ENCODE measurements around the gene TAF1A. TPM values are rescaled to one million over a fixed set of nuclear protein-coding genes. Genes with fewer than 3 reads are reported as not detected.
"Not testable (repeated sequence)": the region's sequence is repeated elsewhere in the genome, so short reads cannot be mapped to it uniquely, and the experiment has no call there.

The TAF1A gene
- total RNA-seq, 2 donors from 2014 or later: 5.1 to 5.6 TPM

GRCh38 chr1:222610728-222611127, 21.0 kb upstream of the TAF1A start:
- TF ChIP-seq, protein P1, sequence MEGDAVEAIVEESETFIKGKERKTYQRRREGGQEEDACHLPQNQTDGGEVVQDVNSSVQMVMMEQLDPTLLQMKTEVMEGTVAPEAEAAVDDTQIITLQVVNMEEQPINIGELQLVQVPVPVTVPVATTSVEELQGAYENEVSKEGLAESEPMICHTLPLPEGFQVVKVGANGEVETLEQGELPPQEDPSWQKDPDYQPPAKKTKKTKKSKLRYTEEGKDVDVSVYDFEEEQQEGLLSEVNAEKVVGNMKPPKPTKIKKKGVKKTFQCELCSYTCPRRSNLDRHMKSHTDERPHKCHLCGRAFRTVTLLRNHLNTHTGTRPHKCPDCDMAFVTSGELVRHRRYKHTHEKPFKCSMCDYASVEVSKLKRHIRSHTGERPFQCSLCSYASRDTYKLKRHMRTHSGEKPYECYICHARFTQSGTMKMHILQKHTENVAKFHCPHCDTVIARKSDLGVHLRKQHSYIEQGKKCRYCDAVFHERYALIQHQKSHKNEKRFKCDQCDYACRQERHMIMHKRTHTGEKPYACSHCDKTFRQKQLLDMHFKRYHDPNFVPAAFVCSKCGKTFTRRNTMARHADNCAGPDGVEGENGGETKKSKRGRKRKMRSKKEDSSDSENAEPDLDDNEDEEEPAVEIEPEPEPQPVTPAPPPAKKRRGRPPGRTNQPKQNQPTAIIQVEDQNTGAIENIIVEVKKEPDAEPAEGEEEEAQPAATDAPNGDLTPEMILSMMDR (IDR thresholded peaks at IDR 0.05): no peak
- intact Hi-C loops (cut with DNase I): no loop called here

GRCh38 chr1:222609111-222609510, 19.4 kb upstream of the TAF1A start:
- DNase-seq; H3K36me3 ChIP-seq; intact Hi-C loops (cut with DNase I); H3K9ac ChIP-seq (ENCODE audit: low read depth in 2 of 2, low read length in 2 of 2); H3K27me3 ChIP-seq; H3K4me1 ChIP-seq; H3K27ac ChIP-seq; H3K9me3 ChIP-seq; H3K4me3 ChIP-seq: not testable (repeated sequence)

More at GRCh38 chr1:222610728-222611127, 21.0 kb upstream of the TAF1A start:
- Histone ChIP-seq H3K27me3 (no peaks in the 10 kb centered on the region), H3K9ac (ENCODE audit: low read depth in 2 of 2, low read length in 2 of 2) (no peak overlapping the region), H3K27ac (no peak overlapping the region), H3K4me1 (no peaks in the 10 kb centered on the region), H3K36me3 (no peaks in the 10 kb centered on the region), H3K4me3 (no peak overlapping the region), H3K9me3 (no peaks in the 10 kb centered on the region)
- DNase-seq: no peak

- intact Hi-C loops (cut with DNase I): no loop called here
- no peak for DNase-seq
- Histone ChIP-seq H3K27me3 (no peaks in the 10 kb centered on the region), H3K9ac (ENCODE audit: low read depth in 2 of 2, low read length in 2 of 2) (no peak overlapping the region), H3K4me1 (no peaks in the 10 kb centered on the region), H3K36me3 (no peaks in the 10 kb centered on the region), H3K27ac (no peak overlapping the region), H3K9me3 (no peaks in the 10 kb centered on the region), H3K4me3 (no peak overlapping the region)
- TF ChIP-seq, protein P1 (IDR thresholded peaks at IDR 0.05): no peak
These were observed 17.0 kb upstream of the TAF1A start for GRCh38 chr1:222606757-222607156.

- H3K4me3 ChIP-seq: no peak overlapping the region
- no peaks in the 10 kb centered on the region for H3K36me3 ChIP-seq
- peaks cover 4% of the 10 kb centered on the region for H3K4me1 ChIP-seq
- peak overlapping the region; percentile 31 for H3K27ac ChIP-seq
- DNase-seq: no peak
- H3K27me3 ChIP-seq: no peaks in the 10 kb centered on the region
- intact Hi-C loops (cut with DNase I): no loop called here
- TF ChIP-seq, protein P1 (IDR thresholded peaks at IDR 0.05): no peak
- no peak overlapping the region for H3K9ac ChIP-seq (ENCODE audit: low read depth in 2 of 2, low read length in 2 of 2)
- no peaks in the 10 kb centered on the region for H3K9me3 ChIP-seq
These were observed 11.5 kb upstream of the TAF1A start for GRCh38 chr1:222601257-222601656.

GRCh38 chr1:222600281-222600680, 10.5 kb upstream of the TAF1A start:
- peaks cover 4% of the 10 kb centered on the region for H3K4me1 ChIP-seq
- peak overlapping the region; percentile 31 for H3K27ac ChIP-seq
- no peaks in the 10 kb centered on the region for H3K36me3 ChIP-seq
- H3K27me3 ChIP-seq: no peaks in the 10 kb centered on the region
- no peak overlapping the region for H3K9ac ChIP-seq (ENCODE audit: low read depth in 2 of 2, low read length in 2 of 2)
- TF ChIP-seq, protein P1 (IDR thresholded peaks at IDR 0.05): no peak
- no peak overlapping the region for H3K4me3 ChIP-seq
- no peak for DNase-seq
- H3K9me3 ChIP-seq: no peaks in the 10 kb centered on the region
- intact Hi-C loops (cut with DNase I): no loop called here

- Histone ChIP-seq H3K4me3 (no peak overlapping the region), H3K27ac (no peak overlapping the region), H3K36me3 (no peaks in the 10 kb centered on the region), H3K4me1 (peaks cover 4% of the 10 kb centered on the region), H3K27me3 (no peaks in the 10 kb centered on the region), H3K9me3 (no peaks in the 10 kb centered on the region), H3K9ac (ENCODE audit: low read depth in 2 of 2, low read length in 2 of 2) (no peak overlapping the region)
- DNase-seq: no peak
- intact Hi-C loops (cut with DNase I): no loop called here
- TF ChIP-seq, protein P1 (IDR thresholded peaks at IDR 0.05): no peak
These were observed 7.0 kb upstream of the TAF1A start for GRCh38 chr1:222596696-222597095.

All from colonic mucosa (tissue), 4 donors.